Caco-2 (cell line): ENCODE measurements around the gene TBCK. TPM values are rescaled to one million over a fixed set of nuclear protein-coding genes. Genes with fewer than 3 reads are reported as not detected.

Experiments
- BruUV-seq: library from RNA; stranded (reverse); fragments of 400-500 nt; replicated peaks from 2 replicates; lab custom pipeline; 2021; lab: Mats Ljungman, UMichigan
- CTCF ChIA-PET: fragments of 300-600 bp; sonication (Branson Sonifier 250); formaldehyde crosslinking; loops from one replicate; lab custom pipeline; 2022; ENCODE audit warnings: antibody characterized with exemption; lab: Charles Lee
- POLR2A ChIA-PET: fragments of 300-600 bp; sonication (Branson Sonifier 250); formaldehyde crosslinking; loops from one replicate; lab custom pipeline; 2022; ENCODE audit warnings: antibody characterized with exemption; lab: Charles Lee
- DNase-seq, 2 experiments: peaks; one replicate each; pipeline versions ENCODE4 v3.0.0 to v3.0.0-alpha.2; 2020 to 2022
- H3K27me3 ChIP-seq: replicated peaks from 2 replicates; pipeline ENCODE4 v1.6.0; 2011; ENCODE audit warnings: low read length; ENCODE audit not compliant: control insufficient read depth, insufficient read depth
- H3K36me3 ChIP-seq: 2 replicates; pipeline ENCODE4 v1.5.1; 2011; ENCODE audit warnings: low read length; ENCODE audit not compliant: control insufficient read depth, insufficient read depth
- H3K4me1 ChIP-seq: fragments of 250-450 bp; sonication (Bioruptor Pico); 2 replicates; pipeline ENCODE4 v1.5.1; 2020; ENCODE audit warnings: mild to moderate bottlenecking
- H3K4me3 ChIP-seq: 2 replicates; pipeline ENCODE4 v1.5.1; 2011; ENCODE audit warnings: low read depth, mild to moderate bottlenecking, control low read depth, low read length
- H3K9me3 ChIP-seq: fragments of 250-450 bp; sonication (Bioruptor Pico); 2 replicates; pipeline ENCODE4 v1.5.1; 2020; ENCODE audit warnings: mild to moderate bottlenecking, moderate library complexity
- H3K27ac Mint-ChIP-seq: one replicate; pipeline ENCODE4 v1.8.0; 2022; ENCODE audit warnings: mixed read lengths; ENCODE audit not compliant: unreplicated experiment
- H3K27me3 Mint-ChIP-seq: one replicate; pipeline ENCODE4 v1.8.0; 2022; ENCODE audit warnings: mixed read lengths; ENCODE audit not compliant: insufficient read depth, unreplicated experiment
- H3K36me3 Mint-ChIP-seq: one replicate; pipeline ENCODE4 v1.8.0; 2022; ENCODE audit warnings: mild to moderate bottlenecking, mixed read lengths; ENCODE audit not compliant: insufficient read depth, unreplicated experiment
- H3K4me1 Mint-ChIP-seq: one replicate; pipeline ENCODE4 v1.8.0; 2022; ENCODE audit warnings: low read depth, mixed read lengths; ENCODE audit not compliant: unreplicated experiment
- H3K4me3 Mint-ChIP-seq: one replicate; pipeline ENCODE4 v1.8.0; 2022; ENCODE audit warnings: mild to moderate bottlenecking, moderate library complexity, mixed read lengths; ENCODE audit not compliant: unreplicated experiment
- H3K9me3 Mint-ChIP-seq: one replicate; pipeline ENCODE4 v1.8.0; 2022; ENCODE audit warnings: mixed read lengths; ENCODE audit not compliant: unreplicated experiment
- intact Hi-C: fragments of 100-400 bp; cut with micrococcal nuclease; formaldehyde crosslinking; loops from one replicate; pipeline ENCODE4 v1.10.0; 2022; ENCODE audit not compliant: unreplicated experiment
- total RNA-seq: library from RNA; stranded (reverse); gene quantifications from 2 replicates; pipeline ENCODE4 v1.2.3, GENCODE V29; 2022
- TF ChIP-seq, protein P1 (sequence below), 2 experiments: fragments of 200-600 bp in 1 of 2; IDR thresholded peaks; 1 replicate in 1 of 2; 2 replicates in 1 of 2; pipeline versions ENCODE4 v1.5.1 to v1.8.0; 2011 to 2022; ENCODE audit warnings: antibody characterized with exemption in 1 of 2, control low read depth in 1 of 2, inconsistent platforms in 1 of 2, low read depth in 1 of 2, low read length in 1 of 2, mild to moderate bottlenecking in 1 of 2, moderate library complexity in 1 of 2; ENCODE audit not compliant: insufficient read depth in 1 of 2, severe bottlenecking in 1 of 2, unreplicated experiment in 1 of 2

Gene TBCK
- total RNA-seq, 1 experiment from 2014 or later = 51.1 TPM

DNA sequence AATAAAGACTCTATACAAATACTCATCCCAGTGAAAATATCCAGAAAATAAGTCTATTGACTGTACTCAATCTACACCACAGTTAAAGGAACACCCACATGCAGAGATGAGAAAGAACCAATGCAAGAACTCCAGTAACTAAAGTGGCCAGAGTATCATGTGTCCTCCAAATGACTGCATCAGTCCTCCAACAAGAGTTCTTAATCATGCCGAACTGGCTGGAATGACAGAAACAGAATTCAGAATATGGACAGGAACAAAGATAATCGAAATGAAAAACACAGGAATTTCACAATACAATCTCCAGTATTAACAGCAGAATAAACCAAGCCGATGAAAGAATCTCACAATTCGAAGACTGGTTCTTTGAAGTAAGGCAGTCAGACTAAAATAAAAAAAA is 210.3 kb downstream of the TBCK start:
- no peak for DNase-seq
- no peak overlapping the region for H3K27ac Mint-ChIP-seq
- H3K27me3 ChIP-seq = no peaks in the 10 kb centered on the region
- H3K36me3 ChIP-seq = peaks cover 2% of the 10 kb centered on the region
- BruUV-seq = no TSS peak
- H3K36me3 Mint-ChIP-seq = peaks cover 23% of the 10 kb centered on the region
- peaks cover 15% of the 10 kb centered on the region for H3K9me3 ChIP-seq
- no peak overlapping the region for H3K4me3 Mint-ChIP-seq
- TF ChIP-seq, protein P1, sequence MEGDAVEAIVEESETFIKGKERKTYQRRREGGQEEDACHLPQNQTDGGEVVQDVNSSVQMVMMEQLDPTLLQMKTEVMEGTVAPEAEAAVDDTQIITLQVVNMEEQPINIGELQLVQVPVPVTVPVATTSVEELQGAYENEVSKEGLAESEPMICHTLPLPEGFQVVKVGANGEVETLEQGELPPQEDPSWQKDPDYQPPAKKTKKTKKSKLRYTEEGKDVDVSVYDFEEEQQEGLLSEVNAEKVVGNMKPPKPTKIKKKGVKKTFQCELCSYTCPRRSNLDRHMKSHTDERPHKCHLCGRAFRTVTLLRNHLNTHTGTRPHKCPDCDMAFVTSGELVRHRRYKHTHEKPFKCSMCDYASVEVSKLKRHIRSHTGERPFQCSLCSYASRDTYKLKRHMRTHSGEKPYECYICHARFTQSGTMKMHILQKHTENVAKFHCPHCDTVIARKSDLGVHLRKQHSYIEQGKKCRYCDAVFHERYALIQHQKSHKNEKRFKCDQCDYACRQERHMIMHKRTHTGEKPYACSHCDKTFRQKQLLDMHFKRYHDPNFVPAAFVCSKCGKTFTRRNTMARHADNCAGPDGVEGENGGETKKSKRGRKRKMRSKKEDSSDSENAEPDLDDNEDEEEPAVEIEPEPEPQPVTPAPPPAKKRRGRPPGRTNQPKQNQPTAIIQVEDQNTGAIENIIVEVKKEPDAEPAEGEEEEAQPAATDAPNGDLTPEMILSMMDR (IDR thresholded peaks at IDR 0.05; ENCODE audit: insufficient read depth in 1 of 2, low read depth in 1 of 2, low read length in 1 of 2, severe bottlenecking in 1 of 2, unreplicated experiment in 1 of 2) = no peak
- no peak overlapping the region for H3K4me3 ChIP-seq
- peaks cover 49% of the 10 kb centered on the region for H3K9me3 Mint-ChIP-seq
- peaks cover 5% of the 10 kb centered on the region for H3K4me1 Mint-ChIP-seq
- H3K27me3 Mint-ChIP-seq = no peaks in the 10 kb centered on the region
- intact Hi-C loops = no loop called here
- ChIA-PET POLR2A (no interaction called here), CTCF (no interaction called here)
- no peaks in the 10 kb centered on the region for H3K4me1 ChIP-seq

GRCh38 chr4:106104276-106104675 is 211.7 kb downstream of the TBCK start:
- intact Hi-C loops = no loop called here
- TF ChIP-seq, protein P1 (IDR thresholded peaks at IDR 0.05; ENCODE audit: insufficient read depth in 1 of 2, low read depth in 1 of 2, low read length in 1 of 2, severe bottlenecking in 1 of 2, unreplicated experiment in 1 of 2) = no peak
- peaks cover 24% of the 10 kb centered on the region for H3K36me3 Mint-ChIP-seq

GRCh38 chr4:106096454-106096853 is 219.6 kb downstream of the TBCK start:
- H3K9me3 ChIP-seq = no peaks in the 10 kb centered on the region
- Mint-ChIP-seq H3K9me3 (peaks cover 10% of the 10 kb centered on the region), H3K27me3 (no peaks in the 10 kb centered on the region), H3K36me3 (peaks cover 7% of the 10 kb centered on the region), H3K4me1 (peaks cover 14% of the 10 kb centered on the region), H3K4me3 (no peak overlapping the region), H3K27ac (no peak overlapping the region)
- ChIA-PET POLR2A (no interaction called here), CTCF (no interaction called here)
- H3K4me1 ChIP-seq = no peaks in the 10 kb centered on the region
- TF ChIP-seq, protein P1 (IDR thresholded peaks at IDR 0.05; ENCODE audit: insufficient read depth in 1 of 2, low read depth in 1 of 2, low read length in 1 of 2, severe bottlenecking in 1 of 2, unreplicated experiment in 1 of 2) = no peak
- no peak overlapping the region for H3K4me3 ChIP-seq
- H3K27me3 ChIP-seq = no peaks in the 10 kb centered on the region
- no TSS peak for BruUV-seq
- intact Hi-C loops = no loop called here
- H3K36me3 ChIP-seq = no peaks in the 10 kb centered on the region; the same call in 1 of the 2 replicates
- DNase-seq = no peak

More at GRCh38 chr4:106104276-106104675, 211.7 kb downstream of the TBCK start:
- H3K27ac Mint-ChIP-seq = no peak overlapping the region
- Histone ChIP-seq H3K9me3 (peaks cover under 1% of the 10 kb centered on the region; the same call in 1 of the 2 replicates), H3K36me3 (peaks cover 2% of the 10 kb centered on the region), H3K4me3 (no peak overlapping the region), H3K27me3 (no peaks in the 10 kb centered on the region), H3K4me1 (no peaks in the 10 kb centered on the region)
- H3K27me3 Mint-ChIP-seq = no peaks in the 10 kb centered on the region
- POLR2A ChIA-PET = no interaction called here
- no TSS peak for BruUV-seq
- CTCF ChIA-PET = no interaction called here
- H3K4me3 Mint-ChIP-seq = no peak overlapping the region
- peaks cover 40% of the 10 kb centered on the region for H3K9me3 Mint-ChIP-seq
- DNase-seq = no peak
- peaks cover 5% of the 10 kb centered on the region for H3K4me1 Mint-ChIP-seq
